Thoracic aorta (tissue), 2 donors: ENCODE measurements around the gene ZDHHC3. TPM values are rescaled to one million over a fixed set of nuclear protein-coding genes. Genes with fewer than 3 reads are reported as not detected.

Experiments used
- ATAC-seq: fragments of 150-250 bp; one replicate; pipeline ENCODE4 v1.8.0; 2017; ENCODE audit warnings: low read depth; ENCODE audit not compliant: insufficient number of reproducible peaks, low FRiP score
- DNase-seq: peaks from one replicate; pipeline ENCODE4 v3.0.0-alpha.2; 2020; ENCODE audit warnings: low spot score
- H3K27ac ChIP-seq, 2 donors: fragments of 200-600 bp; sonication (generic); 1 replicate in 1 of 2; 2 replicates in 1 of 2; pipeline ENCODE4 v1.5.1; 2016; ENCODE audit warnings: mild to moderate bottlenecking in 2 of 2, moderate library complexity in 2 of 2
- H3K27me3 ChIP-seq: fragments of 200-600 bp; sonication (generic); replicated peaks from 2 replicates; pipeline ENCODE4 v1.6.0; 2016; ENCODE audit warnings: mild to moderate bottlenecking; ENCODE audit not compliant: insufficient read depth
- H3K36me3 ChIP-seq: fragments of 200-600 bp; sonication (generic); one replicate; pipeline ENCODE4 v1.5.1; 2016
- H3K4me1 ChIP-seq, 2 donors: fragments of 200-600 bp; sonication (generic); 1 replicate in 1 of 2; 2 replicates in 1 of 2; pipeline versions ENCODE4 v1.5.1 to v1.6.0; 2016; ENCODE audit warnings: low read depth in 2 of 2, mild to moderate bottlenecking in 1 of 2; ENCODE audit not compliant: control insufficient read depth in 1 of 2
- H3K4me3 ChIP-seq: fragments of 200-600 bp; sonication (generic); 2 replicates; pipeline ENCODE4 v1.5.1; 2016; ENCODE audit warnings: mild to moderate bottlenecking
- H3K9me3 ChIP-seq: fragments of 200-600 bp; sonication (generic); 2 replicates; pipeline ENCODE4 v1.5.1; 2016
- total RNA-seq, 2 donors: library from RNA; depleted of rRNA; stranded (reverse); fragments of >200 nt; gene quantifications; one replicate each; pipeline versions ENCODE4 v1.1.0 to v1.2.3, GENCODE V29; 2016
- TF ChIP-seq, protein P1 (sequence below): fragments of 200-600 bp; sonication (generic); IDR thresholded peaks from one replicate; pipeline ENCODE4 v1.5.1; 2019; ENCODE audit warnings: antibody characterized with exemption

ZDHHC3 gene
- total RNA-seq, 2 donors from 2014 or later: 70.8 to 72.3 TPM

DNA sequence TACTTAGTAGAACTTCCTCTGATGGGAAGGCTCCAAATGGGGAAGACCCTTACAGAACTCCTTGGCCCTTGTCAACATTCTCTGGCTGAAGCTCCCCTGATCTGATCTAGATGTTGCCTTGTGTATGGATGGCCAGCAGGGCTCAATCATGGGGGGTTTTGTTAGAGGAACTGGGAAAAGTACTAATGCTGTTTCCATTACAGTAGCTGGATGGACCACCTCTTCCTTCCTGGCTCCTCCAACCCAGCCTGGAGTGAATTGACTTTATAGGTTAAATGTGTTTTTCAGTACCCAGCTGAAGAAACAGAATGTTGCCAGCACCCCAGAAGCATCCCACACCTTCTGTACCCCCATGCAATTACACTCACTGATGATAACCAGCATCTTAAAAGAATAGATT lies 27.4 kb upstream of the ZDHHC3 start:
- DNase-seq (no peak), ATAC-seq (no peak)
- Histone ChIP-seq H3K4me1 (no peaks in the 10 kb centered on the region), H3K27ac (no peak overlapping the region), H3K36me3 (peaks cover 44% of the 10 kb centered on the region), H3K27me3 (no peaks in the 10 kb centered on the region), H3K4me3 (no peak overlapping the region), H3K9me3 (no peaks in the 10 kb centered on the region)
- TF ChIP-seq, protein P1, sequence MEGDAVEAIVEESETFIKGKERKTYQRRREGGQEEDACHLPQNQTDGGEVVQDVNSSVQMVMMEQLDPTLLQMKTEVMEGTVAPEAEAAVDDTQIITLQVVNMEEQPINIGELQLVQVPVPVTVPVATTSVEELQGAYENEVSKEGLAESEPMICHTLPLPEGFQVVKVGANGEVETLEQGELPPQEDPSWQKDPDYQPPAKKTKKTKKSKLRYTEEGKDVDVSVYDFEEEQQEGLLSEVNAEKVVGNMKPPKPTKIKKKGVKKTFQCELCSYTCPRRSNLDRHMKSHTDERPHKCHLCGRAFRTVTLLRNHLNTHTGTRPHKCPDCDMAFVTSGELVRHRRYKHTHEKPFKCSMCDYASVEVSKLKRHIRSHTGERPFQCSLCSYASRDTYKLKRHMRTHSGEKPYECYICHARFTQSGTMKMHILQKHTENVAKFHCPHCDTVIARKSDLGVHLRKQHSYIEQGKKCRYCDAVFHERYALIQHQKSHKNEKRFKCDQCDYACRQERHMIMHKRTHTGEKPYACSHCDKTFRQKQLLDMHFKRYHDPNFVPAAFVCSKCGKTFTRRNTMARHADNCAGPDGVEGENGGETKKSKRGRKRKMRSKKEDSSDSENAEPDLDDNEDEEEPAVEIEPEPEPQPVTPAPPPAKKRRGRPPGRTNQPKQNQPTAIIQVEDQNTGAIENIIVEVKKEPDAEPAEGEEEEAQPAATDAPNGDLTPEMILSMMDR: no peak

DNA sequence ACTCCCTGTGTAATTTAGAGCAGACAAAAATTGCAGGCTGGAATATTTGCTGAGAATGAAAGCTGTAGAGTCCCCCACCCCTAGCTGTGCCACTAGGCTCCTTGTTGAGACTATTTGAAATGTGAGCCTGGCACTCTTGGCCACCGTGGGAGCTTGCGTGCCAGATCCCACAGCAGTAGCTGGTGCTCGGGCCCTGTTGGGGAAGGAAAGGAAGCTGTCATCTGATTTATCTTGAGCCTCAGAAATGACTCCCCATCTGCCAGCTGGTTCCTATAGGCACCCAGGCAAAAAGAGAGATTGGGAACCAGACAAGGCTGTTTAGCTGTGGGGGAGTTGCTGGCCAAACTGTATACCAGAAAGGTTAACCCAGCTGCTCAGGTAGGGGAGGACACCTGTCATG lies 26.7 kb upstream of the ZDHHC3 start:
- H3K27ac ChIP-seq: no peak overlapping the region

DNA sequence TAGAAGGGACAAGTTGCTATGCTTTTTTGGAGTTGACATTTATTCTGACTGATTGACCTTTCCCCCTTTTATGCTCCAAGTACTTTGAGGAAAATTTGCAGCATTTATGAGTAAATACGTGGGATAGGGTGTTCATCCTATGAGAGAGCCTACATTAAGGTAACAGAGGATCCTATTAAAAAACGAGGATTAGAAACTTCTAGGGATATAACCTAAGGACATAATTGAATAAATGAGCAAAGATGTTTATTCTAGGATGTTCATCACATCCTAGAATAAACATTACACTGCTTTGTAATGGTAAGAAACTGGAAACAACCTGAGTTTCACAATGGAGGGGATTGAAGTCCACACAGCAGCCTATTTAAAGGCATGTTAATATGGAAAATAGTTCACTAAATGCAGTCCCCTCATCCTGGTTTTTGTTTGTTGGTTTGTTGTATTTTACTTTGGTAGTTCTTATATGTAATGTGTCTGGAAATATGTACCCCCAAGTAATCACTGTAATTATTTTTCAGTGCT lies 26.2 kb upstream of the ZDHHC3 start:
- Histone ChIP-seq H3K9me3 (no peaks in the 10 kb centered on the region), H3K36me3 (peaks cover 46% of the 10 kb centered on the region), H3K4me3 (no peak overlapping the region), H3K27ac (no peak overlapping the region), H3K27me3 (no peaks in the 10 kb centered on the region), H3K4me1 (no peaks in the 10 kb centered on the region)
- no peak for DNase-seq
- TF ChIP-seq, protein P1: no peak
- ATAC-seq: no peak

More for the DNA sequence above, 26.7 kb upstream of the ZDHHC3 start:
- TF ChIP-seq, protein P1: no peak
- Histone ChIP-seq H3K4me3 (no peak overlapping the region), H3K9me3 (no peaks in the 10 kb centered on the region), H3K27me3 (no peaks in the 10 kb centered on the region), H3K36me3 (peaks cover 44% of the 10 kb centered on the region), H3K4me1 (no peaks in the 10 kb centered on the region)
- DNase-seq (no peak), ATAC-seq (no peak)

GRCh38 chr3:45001738-45002137 lies 25.8 kb upstream of the ZDHHC3 start:
- Histone ChIP-seq H3K4me1 (no peaks in the 10 kb centered on the region), H3K36me3 (peaks cover 45% of the 10 kb centered on the region), H3K9me3 (no peaks in the 10 kb centered on the region), H3K27me3 (no peaks in the 10 kb centered on the region), H3K4me3 (no peak overlapping the region), H3K27ac (no peak overlapping the region)
- TF ChIP-seq, protein P1: no peak
- DNase-seq (no peak), ATAC-seq (no peak)

- no peak overlapping the region for H3K27ac ChIP-seq
- no peak overlapping the region for H3K4me3 ChIP-seq
- no peak for ATAC-seq
- DNase-seq: no peak
- H3K36me3 ChIP-seq: peaks cover 45% of the 10 kb centered on the region
- peaks cover 0 to 1% of the 10 kb centered on the region in 2 donors for H3K4me1 ChIP-seq
- H3K9me3 ChIP-seq: no peaks in the 10 kb centered on the region
- no peaks in the 10 kb centered on the region for H3K27me3 ChIP-seq
- TF ChIP-seq, protein P1: no peak
These were observed 24.8 kb upstream of the ZDHHC3 start for GRCh38 chr3:45000823-45001222.
